Measurements from ENCODE around the gene BCAS3.

BCAS3 gene

DNA sequence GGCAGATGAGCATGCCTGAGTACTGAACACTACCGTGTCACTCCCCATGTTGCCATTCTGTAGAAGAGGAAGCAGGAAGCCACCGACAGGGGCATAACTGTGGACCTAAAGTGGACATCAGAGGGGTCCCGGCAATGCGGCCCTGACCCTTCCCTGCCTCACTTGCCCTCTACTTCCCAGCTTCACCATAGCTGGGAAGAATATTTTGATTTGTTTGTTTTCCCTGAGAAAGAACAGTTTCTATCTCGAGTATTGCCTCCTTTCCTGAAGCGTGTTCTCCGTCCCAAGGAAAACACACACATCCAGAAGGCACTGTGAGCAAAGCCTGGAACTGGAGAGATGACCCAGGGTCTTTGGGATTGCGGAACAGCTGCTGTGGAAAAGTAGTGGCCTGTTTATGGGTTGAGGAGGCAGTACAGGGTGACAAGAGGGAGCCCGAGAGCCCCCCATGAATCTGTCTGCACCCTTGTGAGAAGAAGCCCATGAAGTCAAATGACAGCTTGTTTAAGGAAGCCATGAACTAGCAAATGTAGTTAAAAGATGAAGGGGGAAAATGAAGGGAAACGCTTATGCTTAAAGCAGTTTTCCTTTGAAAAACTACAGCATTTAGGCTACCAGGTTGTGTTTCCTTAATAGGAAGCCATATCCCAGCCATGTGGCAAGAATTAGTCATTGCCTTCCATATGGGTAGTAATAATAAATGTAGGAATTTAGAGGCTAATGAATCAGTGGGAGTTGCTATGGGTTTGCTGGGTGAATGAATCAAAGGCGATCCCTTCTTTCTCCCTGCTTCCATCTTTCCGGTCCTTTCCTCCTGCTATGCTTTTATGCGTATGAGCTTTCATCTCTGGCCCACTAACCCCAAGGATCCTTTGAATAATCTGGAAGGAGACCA lies 632.0 kb downstream of the BCAS3 start:
- no peak for TF ChIP-seq ZFX (IDR thresholded peaks at IDR 0.05)
- TF ChIP-seq, protein P1, sequence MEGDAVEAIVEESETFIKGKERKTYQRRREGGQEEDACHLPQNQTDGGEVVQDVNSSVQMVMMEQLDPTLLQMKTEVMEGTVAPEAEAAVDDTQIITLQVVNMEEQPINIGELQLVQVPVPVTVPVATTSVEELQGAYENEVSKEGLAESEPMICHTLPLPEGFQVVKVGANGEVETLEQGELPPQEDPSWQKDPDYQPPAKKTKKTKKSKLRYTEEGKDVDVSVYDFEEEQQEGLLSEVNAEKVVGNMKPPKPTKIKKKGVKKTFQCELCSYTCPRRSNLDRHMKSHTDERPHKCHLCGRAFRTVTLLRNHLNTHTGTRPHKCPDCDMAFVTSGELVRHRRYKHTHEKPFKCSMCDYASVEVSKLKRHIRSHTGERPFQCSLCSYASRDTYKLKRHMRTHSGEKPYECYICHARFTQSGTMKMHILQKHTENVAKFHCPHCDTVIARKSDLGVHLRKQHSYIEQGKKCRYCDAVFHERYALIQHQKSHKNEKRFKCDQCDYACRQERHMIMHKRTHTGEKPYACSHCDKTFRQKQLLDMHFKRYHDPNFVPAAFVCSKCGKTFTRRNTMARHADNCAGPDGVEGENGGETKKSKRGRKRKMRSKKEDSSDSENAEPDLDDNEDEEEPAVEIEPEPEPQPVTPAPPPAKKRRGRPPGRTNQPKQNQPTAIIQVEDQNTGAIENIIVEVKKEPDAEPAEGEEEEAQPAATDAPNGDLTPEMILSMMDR (conservative IDR thresholded peaks at IDR 0.05), result no peak
- no peak overlapping the region for H3K27ac ChIP-seq

DNA sequence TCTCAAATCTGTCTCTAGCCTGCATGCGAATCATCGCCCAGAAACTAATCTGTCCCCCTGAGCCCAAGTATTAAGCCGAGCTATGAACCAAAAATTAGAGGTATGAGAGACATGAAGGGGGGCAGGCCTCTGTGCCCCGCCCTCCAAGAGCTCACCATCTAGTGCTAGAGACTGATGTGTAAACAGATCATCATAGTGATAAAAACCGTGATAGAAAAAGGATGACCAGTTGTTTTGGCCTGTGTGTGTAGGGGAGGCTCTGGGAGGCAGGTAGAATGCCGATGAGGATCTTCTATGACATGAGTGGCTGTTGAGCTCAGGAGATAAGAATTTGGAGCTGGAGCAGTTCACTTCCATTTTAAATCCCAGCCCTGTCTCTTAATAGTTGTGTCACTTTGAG lies 632.9 kb downstream of the BCAS3 start:
- TF ChIP-seq, protein P1 (conservative IDR thresholded peaks at IDR 0.05), result no peak
- TF ChIP-seq ZFX (IDR thresholded peaks at IDR 0.05), result no peak
- no peak overlapping the region for H3K27ac ChIP-seq

DNA sequence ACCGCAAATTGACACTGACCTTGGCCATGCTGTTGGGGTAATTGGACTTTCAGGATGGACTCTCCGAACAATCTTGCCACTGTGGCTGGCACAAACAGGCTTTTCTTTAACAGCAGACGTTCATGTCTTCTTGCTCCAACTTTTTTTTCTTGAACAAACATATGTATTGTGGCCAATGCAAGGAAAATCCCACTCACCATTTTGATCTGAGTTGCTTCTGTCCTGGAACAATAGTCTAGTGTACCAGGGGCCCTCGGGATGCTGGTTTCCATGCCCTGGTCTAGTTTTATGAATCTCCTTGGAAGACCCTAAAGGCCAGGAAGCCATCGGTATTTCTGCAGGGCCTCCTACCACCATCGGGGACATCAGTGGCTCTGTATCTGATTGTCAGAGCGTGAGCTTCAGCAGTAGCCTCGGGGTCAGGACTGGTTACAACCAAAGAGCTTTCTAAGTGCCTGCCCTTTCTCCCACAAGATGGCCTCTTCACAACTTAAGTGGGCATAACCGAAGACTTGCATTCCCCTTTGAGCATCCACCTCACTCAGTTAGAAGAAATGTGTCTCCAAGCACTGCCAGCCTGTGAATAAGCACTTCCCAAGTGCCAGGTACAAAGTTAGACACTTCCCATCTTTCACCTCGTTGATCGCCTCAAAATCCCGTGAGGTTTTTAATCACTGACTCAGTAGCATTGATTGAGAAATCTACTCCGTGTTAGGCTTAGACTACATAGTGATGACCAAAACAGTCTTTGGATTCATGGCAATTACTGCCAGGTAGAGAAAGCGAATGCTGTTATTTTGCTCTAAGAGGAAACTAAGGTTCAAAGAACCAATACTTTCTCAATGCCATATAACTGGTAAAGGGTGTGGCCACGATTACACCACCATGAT lies 635.0 kb downstream of the BCAS3 start:
- no peak overlapping the region for H3K27ac ChIP-seq
- TF ChIP-seq, protein P1 (conservative IDR thresholded peaks at IDR 0.05), result no peak
- no peak for TF ChIP-seq ZFX (IDR thresholded peaks at IDR 0.05)

DNA sequence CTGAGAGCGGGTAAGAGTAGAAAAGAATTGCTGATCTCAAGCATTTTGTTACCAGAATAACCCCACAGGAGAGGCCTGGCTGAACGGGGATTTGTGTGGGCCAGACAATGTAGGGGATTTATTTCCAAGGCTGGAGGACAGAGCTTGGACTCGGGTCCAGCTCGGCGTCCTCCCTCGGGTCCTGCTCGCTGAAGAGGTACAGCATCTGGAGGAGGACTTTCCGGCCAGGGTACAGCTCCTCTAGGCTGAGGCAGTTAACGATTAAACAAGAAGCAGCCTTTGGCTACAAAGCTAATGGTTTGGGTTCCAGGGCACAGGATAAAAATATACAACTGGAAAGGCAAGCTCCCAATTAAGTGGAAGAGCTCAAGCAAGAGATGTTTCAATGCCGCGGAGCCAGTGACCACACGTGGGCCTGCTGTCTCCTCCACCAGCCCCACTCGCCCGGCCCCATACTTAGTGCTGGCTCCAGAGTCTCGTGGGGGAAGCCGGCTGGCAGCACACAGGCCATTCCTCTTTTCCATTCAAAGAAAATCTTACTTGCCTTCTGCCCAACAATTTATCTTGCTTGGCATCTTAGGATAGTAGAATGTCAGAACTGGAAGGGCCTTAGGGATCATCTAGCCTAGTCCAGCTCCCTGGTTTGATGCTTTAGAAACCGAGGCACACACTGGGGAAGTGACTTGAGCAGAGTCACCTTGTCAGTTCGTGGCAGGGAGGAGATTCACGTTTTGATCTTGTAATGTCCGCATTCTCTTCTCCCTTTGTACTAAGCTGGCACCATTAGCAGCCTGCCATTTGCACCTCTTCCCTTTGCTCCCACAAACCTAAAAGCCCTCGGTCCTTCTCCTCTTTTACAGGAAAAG lies 636.0 kb downstream of the BCAS3 start:
- TF ChIP-seq ZFX (IDR thresholded peaks at IDR 0.05), result no peak
- TF ChIP-seq, protein P1 (conservative IDR thresholded peaks at IDR 0.05), result no peak
- H3K27ac ChIP-seq, result no peak overlapping the region

DNA sequence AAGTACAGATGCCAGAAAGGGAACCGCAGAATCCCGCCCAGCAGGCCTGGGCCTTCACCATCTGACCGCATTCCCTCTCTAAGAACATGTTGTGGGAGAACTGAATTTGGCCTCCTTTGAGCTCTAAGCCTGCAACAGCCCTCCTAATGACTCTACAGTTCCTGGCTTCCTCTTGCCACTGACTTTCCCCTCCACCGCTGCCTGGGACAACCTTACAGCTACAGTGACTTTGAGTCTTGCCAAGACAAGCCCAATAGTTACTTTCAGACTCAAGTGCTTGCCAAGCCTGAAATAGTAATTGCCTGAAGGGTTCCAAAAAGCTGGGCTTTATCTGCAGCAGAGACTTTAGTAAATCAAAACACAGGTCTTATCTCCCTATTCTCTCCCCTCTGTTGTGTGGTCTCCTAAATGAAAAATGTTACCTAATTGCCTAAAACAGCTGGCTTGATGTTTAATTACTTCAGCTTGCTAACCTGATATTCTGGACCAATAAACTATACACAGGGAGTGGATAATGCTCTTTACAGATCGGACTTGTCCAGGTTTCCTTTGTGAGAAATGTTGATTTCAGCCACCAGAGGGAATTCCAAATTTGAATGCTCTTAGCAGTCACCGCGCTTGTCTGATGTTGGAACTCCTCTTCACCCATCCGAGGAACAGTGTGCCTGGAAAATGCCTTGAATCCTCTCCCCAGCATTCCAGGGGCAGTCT lies 636.9 kb downstream of the BCAS3 start:
- H3K27ac ChIP-seq, result no peak overlapping the region
- TF ChIP-seq, protein P1 (conservative IDR thresholded peaks at IDR 0.05), result no peak; the same call in 1 of the 2 replicates
- TF ChIP-seq ZFX (IDR thresholded peaks at IDR 0.05), result no peak

DNA sequence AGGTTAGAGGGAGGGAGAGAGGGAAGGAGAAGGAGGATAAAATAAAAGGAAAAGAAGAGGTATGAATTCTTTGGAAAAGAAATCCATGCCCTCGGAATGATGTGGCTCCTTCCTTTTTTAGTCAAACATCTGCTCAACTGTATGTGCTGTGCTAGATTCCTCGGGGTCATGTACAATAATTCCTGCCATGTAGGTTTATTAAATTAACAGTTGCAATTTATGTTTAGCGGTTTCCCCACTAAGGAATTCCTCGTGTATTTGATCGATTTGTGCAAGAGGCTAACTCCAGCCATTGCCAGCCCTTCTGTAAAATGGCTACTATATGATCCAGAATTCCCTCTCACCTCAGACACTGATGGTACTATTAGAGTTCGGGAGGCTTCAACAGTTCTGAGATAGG lies 639.0 kb downstream of the BCAS3 start:
- H3K27ac ChIP-seq, result no peak overlapping the region
- no peak for TF ChIP-seq ZFX (IDR thresholded peaks at IDR 0.05)
- TF ChIP-seq, protein P1 (conservative IDR thresholded peaks at IDR 0.05), result no peak

Measured in C4-2B (cell line).